A549 (cell line): ENCODE results near the gene LMAN1L. TPM values are rescaled to one million over a fixed set of nuclear protein-coding genes. Genes with fewer than 3 reads are reported as not detected.

Experiments
- ATAC-seq, 2 experiments: fragments of 200-7000 bp in 1 of 2; fragments of >200 bp in 1 of 2; cut with Nextera tagmentation in 1 of 2; cut with Tn5 transposase in 1 of 2; 3 replicates each; pipeline versions ENCODE4 v1.8.0 to v1.9.1; 2018 to 2020; ENCODE audit warnings: mild to moderate bottlenecking in 1 of 2, moderate library complexity in 1 of 2
- CTCF ChIA-PET: fragments of 300-600 bp; sonication (Branson Sonifier 250); formaldehyde crosslinking; extraction: SDS; loops from one replicate; lab custom pipeline; 2021; ENCODE audit warnings: antibody characterized with exemption, inconsistent platforms; lab: Yijun Ruan, JAX
- POLR2A ChIA-PET: fragments of 350-600 bp; formaldehyde crosslinking; extraction: SDS; loops from one replicate; lab custom pipeline; 2021; ENCODE audit warnings: antibody characterized with exemption, inconsistent platforms; lab: Yijun Ruan, JAX
- DNase-seq, 2 experiments: peaks; one replicate each; pipeline versions ENCODE4 v3.0.0 to v3.0.0-alpha.2; 2011 to 2016; ENCODE audit warnings: low read depth in 1 of 2, low spot score in 1 of 2
- FAIRE-seq: peaks from 2 replicates; lab custom pipeline; 2011; peaks lifted over from hg19 to GRCh38; lab: Jason Lieb, UNC
- H3K27ac ChIP-seq, 2 experiments: fragments of >200 bp; sonication (Bioruptor Twin); formaldehyde crosslinking; 3 replicates each; pipeline ENCODE4 v1.5.1; 2016 to 2017
- H3K4me1 ChIP-seq: fragments of >200 bp; sonication (Bioruptor Twin); formaldehyde crosslinking; 3 replicates; pipeline ENCODE4 v1.6.1; 2016
- H3K4me2 ChIP-seq: fragments of >200 bp; sonication (Bioruptor Twin); formaldehyde crosslinking; 3 replicates; pipeline ENCODE4 v1.6.1; 2016
- H3K4me3 ChIP-seq: fragments of >200 bp; sonication (Bioruptor Twin); formaldehyde crosslinking; 3 replicates; pipeline ENCODE4 v1.5.1; 2016
- H3K9me3 ChIP-seq: fragments of >200 bp; sonication (Bioruptor Twin); formaldehyde crosslinking; 3 replicates; pipeline ENCODE4 v1.6.1; 2016
- CHD2 ChIP-seq: fragments of 150-350 bp; IDR thresholded peaks from 2 replicates; pipeline ENCODE4 v1.6.1; 2014; ENCODE audit warnings: low read length; ENCODE audit not compliant: partially characterized antibody
- CHD4 ChIP-seq: fragments of 200-600 bp; sonication (generic); IDR thresholded peaks from 2 replicates; pipeline ENCODE4 v1.6.1; 2016; ENCODE audit warnings: antibody characterized with exemption, mild to moderate bottlenecking, borderline replicate concordance
- EHMT2 ChIP-seq: fragments of 200-600 bp; sonication (generic); IDR thresholded peaks from 2 replicates; pipeline ENCODE4 v1.6.1; 2016; ENCODE audit warnings: antibody characterized with exemption, low read depth, mild to moderate bottlenecking, moderate library complexity
- ESRRA ChIP-seq: fragments of 150-350 bp; IDR thresholded peaks from 2 replicates; pipeline ENCODE4 v1.6.1; 2014; ENCODE audit warnings: mild to moderate bottlenecking, low read length, borderline replicate concordance
- FOXS1 ChIP-seq: fragments of 250-450 bp; sonication (Bioruptor Pico); IDR thresholded peaks from 2 replicates; pipeline ENCODE4 v1.5.0; 2020; ENCODE audit warnings: mild to moderate bottlenecking, moderate library complexity
- HDAC2 ChIP-seq: fragments of 200-600 bp; sonication (generic); IDR thresholded peaks from 2 replicates; pipeline ENCODE4 v1.6.1; 2016
- HOXA7 ChIP-seq: fragments of 250-450 bp; sonication (Bioruptor Pico); IDR thresholded peaks from 2 replicates; pipeline ENCODE4 v1.5.0; 2020; ENCODE audit warnings: mild to moderate bottlenecking, moderate library complexity
- JUNB ChIP-seq: fragments of >200 bp; sonication (Bioruptor Twin); formaldehyde crosslinking; IDR thresholded peaks from 2 replicates; pipeline ENCODE4 v1.6.1; 2016
- KDM5A ChIP-seq: fragments of 200-600 bp; sonication (generic); IDR thresholded peaks from 2 replicates; pipeline ENCODE4 v1.6.1; 2016; ENCODE audit warnings: antibody characterized with exemption, mild to moderate bottlenecking
- MAZ ChIP-seq: fragments of 150-350 bp; IDR thresholded peaks from 2 replicates; pipeline ENCODE4 v1.6.1; 2014; ENCODE audit warnings: antibody characterized with exemption, low read depth, low read length, borderline replicate concordance
- RARB ChIP-seq: fragments of 250-450 bp; sonication (Bioruptor Pico); IDR thresholded peaks from 2 replicates; pipeline ENCODE4 v1.8.0; 2021; ENCODE audit warnings: mild to moderate bottlenecking, moderate library complexity
- TP53 ChIP-seq: fragments of 250-450 bp; sonication (Bioruptor Pico); IDR thresholded peaks from 2 replicates; pipeline ENCODE4 v1.5.0; 2021; ENCODE audit warnings: mild to moderate bottlenecking, moderate library complexity
- ZNF302 ChIP-seq: fragments of 250-450 bp; sonication (Bioruptor Pico); IDR thresholded peaks from 2 replicates; pipeline ENCODE4 v1.9.0; 2021; ENCODE audit warnings: inconsistent platforms, mild to moderate bottlenecking, moderate library complexity
- WGBS: methylation state at CpG from one replicate; pipeline ENCODE4 v1.1.6; 2017; ENCODE audit errors: missing lambda C conversion rate; 5-methylcytosine and 5-hydroxymethylcytosine counted together
- polyA plus RNA-seq, 4 experiments: library from polyadenylated mRNA; depleted of rRNA in 3 of 4; stranded (reverse); fragments of >200 nt; fragmentation: RNase III in 1 of 4; extraction: RNeasy Plus Mini Kit Qiagen cat#74134 plus additional on column Dnase treatment in 1 of 4; gene quantifications; 2 replicates in 3 of 4; 3 replicates in 1 of 4; pipeline ENCODE4 v1.2.3, GENCODE V29; 2011 to 2017
- TF ChIP-seq, protein P1 (sequence below): IDR thresholded peaks from 2 replicates; pipeline ENCODE4 v1.6.1; 2012; ENCODE audit warnings: low read depth, borderline replicate concordance
- TF ChIP-seq, protein P2 (sequence below): fragments of 450-650 bp; IDR thresholded peaks from 2 replicates; pipeline ENCODE4 v1.6.1; 2014; ENCODE audit warnings: antibody characterized with exemption
- TF ChIP-seq, protein P3 (sequence below): fragments of >200 bp; sonication (Bioruptor Twin); formaldehyde crosslinking; IDR thresholded peaks from 2 replicates; pipeline ENCODE4 v1.6.1; 2016
- TF ChIP-seq, protein P4 (sequence below): fragments of >200 bp; sonication (Bioruptor Twin); formaldehyde crosslinking; IDR thresholded peaks from 3 replicates; pipeline ENCODE4 v1.6.1; 2016
- TF ChIP-seq, protein P5 (sequence below): fragments of 250-450 bp; sonication (Bioruptor Pico); IDR thresholded peaks from 2 replicates; pipeline ENCODE4 v1.5.0; 2021; ENCODE audit warnings: mild to moderate bottlenecking, moderate library complexity, borderline replicate concordance
- TF ChIP-seq, protein P6 (sequence below): fragments of 150-350 bp; IDR thresholded peaks from 2 replicates; pipeline ENCODE4 v1.6.1; 2014; ENCODE audit warnings: low read depth, mild to moderate bottlenecking, low read length

LMAN1L gene
- polyA plus RNA-seq, 2 of the 4 experiments (the other 2 are of a cell fraction), result not detected

DNA sequence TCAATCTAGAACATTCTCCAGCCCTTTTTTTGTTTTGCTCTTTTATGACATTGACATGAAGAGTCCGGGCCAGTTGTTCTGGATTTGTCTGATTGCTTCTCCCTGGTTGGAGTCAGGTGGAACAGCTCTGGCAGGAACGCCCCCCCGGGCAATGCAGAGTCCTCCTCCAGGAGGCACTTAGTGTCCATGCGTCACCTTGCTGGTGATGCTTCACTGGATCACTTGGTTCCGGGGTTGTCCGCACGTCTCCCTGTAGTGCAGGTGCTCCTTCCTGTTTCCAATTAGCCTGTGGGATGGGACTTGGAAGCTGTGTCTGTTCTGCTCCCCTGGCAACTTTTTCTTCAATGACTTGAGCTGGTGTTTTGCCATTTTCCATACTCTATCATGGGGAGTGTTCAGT lies 21.0 kb upstream of the LMAN1L start:
- Histone ChIP-seq H3K4me1 (peaks cover 17% of the 10 kb centered on the region; the same call in 1 of the 3 replicates), H3K4me2 (no peak overlapping the region), H3K4me3 (no peak overlapping the region)
- CTCF ChIA-PET, result interaction anchor here (2.9 to 66.7 kb wide), 3 partner anchors 1 to 157 kb away, joined by 14 to 1908 read pairs (median 1908); partner anchors contain the start of genes CPLX3, CSK, LMAN1L and ULK3
- no peak for ATAC-seq
- TF ChIP-seq CHD4 (no peak), RARB (CRISPR knock-in tag) (no peak), ESRRA (no peak), TP53 (no peak), CHD2 (no peak), JUNB (no peak)
- TF ChIP-seq, protein P1, sequence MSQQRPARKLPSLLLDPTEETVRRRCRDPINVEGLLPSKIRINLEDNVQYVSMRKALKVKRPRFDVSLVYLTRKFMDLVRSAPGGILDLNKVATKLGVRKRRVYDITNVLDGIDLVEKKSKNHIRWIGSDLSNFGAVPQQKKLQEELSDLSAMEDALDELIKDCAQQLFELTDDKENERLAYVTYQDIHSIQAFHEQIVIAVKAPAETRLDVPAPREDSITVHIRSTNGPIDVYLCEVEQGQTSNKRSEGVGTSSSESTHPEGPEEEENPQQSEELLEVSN, result no peak
- TF ChIP-seq, protein P2, sequence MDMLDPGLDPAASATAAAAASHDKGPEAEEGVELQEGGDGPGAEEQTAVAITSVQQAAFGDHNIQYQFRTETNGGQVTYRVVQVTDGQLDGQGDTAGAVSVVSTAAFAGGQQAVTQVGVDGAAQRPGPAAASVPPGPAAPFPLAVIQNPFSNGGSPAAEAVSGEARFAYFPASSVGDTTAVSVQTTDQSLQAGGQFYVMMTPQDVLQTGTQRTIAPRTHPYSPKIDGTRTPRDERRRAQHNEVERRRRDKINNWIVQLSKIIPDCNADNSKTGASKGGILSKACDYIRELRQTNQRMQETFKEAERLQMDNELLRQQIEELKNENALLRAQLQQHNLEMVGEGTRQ, result no peak
- TF ChIP-seq, all 56 proteins: peak for 0
- POLR2A ChIA-PET, result no interaction called here
- no peak for DNase-seq
- no peaks in the 10 kb centered on the region for H3K9me3 ChIP-seq
- H3K27ac ChIP-seq, result no peak overlapping the region
- no peak for FAIRE-seq
- WGBS, result 84% methylated on average over 7 of the region's 7 CpGs

DNA sequence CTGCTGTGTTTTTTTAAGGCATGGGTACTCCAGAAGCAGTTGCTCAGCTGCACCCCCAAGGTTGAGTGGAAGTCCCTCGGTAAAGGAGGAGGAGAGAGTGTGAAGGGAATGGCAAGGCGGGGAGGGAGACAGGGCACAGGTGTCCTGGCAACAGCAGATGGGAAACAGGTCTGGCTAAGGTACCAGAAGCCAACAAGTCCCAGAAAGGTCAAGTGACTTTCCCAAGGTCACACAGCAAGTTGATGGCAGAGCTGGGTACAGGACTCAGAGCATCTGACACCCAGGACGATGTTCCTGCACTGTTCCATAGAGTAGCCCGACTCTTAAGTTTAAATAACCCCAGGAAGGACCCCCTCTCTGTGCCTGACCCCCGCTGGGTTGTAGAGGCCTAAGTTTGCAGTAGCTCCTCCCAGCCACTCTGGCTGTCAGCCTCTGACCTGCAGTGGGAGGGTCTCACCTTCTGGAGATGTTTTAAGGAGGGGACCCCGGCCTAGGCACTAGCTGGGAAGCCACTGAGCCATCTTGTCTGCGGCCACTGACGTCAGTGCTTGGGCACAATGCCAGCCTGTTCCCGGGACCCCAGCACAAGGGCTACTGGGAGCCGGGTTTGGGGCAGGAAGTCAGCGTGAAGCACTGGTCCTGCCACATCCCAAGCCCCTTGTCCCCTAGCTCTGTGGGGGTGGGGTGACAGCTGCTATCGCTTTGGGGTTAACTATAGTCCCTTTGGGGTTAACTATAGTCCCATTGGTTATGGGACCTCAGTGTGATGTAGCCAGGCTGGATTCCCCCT lies 20.2 kb upstream of the LMAN1L start:
- Histone ChIP-seq H3K27ac (no peak overlapping the region), H3K9me3 (no peaks in the 10 kb centered on the region), H3K4me1 (peaks cover 17% of the 10 kb centered on the region; the same call in 1 of the 3 replicates), H3K4me2 (no peak overlapping the region), H3K4me3 (no peak overlapping the region)
- ChIA-PET POLR2A (interaction anchor here (0.5 kb wide), 1 partner anchor 80 kb away, joined by 5 read pairs; no protein-coding TSS in a partner anchor), CTCF (interaction anchor here (1.6 to 66.7 kb wide), 4 partner anchors 2 to 158 kb away, joined by 5 to 1908 read pairs (median 961); partner anchors contain the start of genes CPLX3, CSK, LMAN1L and ULK3)
- WGBS, result 91% methylated on average over 10 of the region's 12 CpGs
- no peak for DNase-seq
- ATAC-seq, result no peak
- FAIRE-seq, result no peak
- TF ChIP-seq, protein P3, sequence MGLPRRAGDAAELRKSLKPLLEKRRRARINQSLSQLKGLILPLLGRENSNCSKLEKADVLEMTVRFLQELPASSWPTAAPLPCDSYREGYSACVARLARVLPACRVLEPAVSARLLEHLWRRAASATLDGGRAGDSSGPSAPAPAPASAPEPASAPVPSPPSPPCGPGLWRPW, result no peak
- no peak for TF ChIP-seq HDAC2
- no peak for TF ChIP-seq HOXA7 (CRISPR knock-in tag)
- no peak for TF ChIP-seq MAZ
- TF ChIP-seq ZNF302, result no peak
- no peak for TF ChIP-seq FOXS1 (CRISPR knock-in tag)
- TF ChIP-seq EHMT2, result no peak
- TF ChIP-seq CHD4, result no peak
- TF ChIP-seq, protein P4, sequence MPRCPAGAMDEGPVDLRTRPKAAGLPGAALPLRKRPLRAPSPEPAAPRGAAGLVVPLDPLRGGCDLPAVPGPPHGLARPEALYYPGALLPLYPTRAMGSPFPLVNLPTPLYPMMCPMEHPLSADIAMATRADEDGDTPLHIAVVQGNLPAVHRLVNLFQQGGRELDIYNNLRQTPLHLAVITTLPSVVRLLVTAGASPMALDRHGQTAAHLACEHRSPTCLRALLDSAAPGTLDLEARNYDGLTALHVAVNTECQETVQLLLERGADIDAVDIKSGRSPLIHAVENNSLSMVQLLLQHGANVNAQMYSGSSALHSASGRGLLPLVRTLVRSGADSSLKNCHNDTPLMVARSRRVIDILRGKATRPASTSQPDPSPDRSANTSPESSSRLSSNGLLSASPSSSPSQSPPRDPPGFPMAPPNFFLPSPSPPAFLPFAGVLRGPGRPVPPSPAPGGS, result no peak
- TF ChIP-seq, protein P5, sequence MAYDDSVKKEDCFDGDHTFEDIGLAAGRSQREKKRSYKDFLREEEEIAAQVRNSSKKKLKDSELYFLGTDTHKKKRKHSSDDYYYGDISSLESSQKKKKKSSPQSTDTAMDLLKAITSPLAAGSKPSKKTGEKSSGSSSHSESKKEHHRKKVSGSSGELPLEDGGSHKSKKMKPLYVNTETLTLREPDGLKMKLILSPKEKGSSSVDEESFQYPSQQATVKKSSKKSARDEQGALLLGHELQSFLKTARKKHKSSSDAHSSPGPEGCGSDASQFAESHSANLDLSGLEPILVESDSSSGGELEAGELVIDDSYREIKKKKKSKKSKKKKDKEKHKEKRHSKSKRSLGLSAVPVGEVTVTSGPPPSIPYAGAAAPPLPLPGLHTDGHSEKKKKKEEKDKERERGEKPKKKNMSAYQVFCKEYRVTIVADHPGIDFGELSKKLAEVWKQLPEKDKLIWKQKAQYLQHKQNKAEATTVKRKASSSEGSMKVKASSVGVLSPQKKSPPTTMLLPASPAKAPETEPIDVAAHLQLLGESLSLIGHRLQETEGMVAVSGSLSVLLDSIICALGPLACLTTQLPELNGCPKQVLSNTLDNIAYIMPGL, result no peak
- no peak for TF ChIP-seq KDM5A
- TF ChIP-seq, protein P6, sequence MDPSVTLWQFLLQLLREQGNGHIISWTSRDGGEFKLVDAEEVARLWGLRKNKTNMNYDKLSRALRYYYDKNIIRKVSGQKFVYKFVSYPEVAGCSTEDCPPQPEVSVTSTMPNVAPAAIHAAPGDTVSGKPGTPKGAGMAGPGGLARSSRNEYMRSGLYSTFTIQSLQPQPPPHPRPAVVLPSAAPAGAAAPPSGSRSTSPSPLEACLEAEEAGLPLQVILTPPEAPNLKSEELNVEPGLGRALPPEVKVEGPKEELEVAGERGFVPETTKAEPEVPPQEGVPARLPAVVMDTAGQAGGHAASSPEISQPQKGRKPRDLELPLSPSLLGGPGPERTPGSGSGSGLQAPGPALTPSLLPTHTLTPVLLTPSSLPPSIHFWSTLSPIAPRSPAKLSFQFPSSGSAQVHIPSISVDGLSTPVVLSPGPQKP, result no peak
- TF ChIP-seq, protein P2, result no peak
